Measurements from ENCODE around the gene GPANK1. TPM values are rescaled to one million over a fixed set of nuclear protein-coding genes. Genes with fewer than 3 reads are reported as not detected.
A peak's percentile ranks its signal among the peaks of the same experiment; 100 is the strongest.

GPANK1 gene
- total RNA-seq, 1 donor from 2014 or later = 12.1 TPM

DNA sequence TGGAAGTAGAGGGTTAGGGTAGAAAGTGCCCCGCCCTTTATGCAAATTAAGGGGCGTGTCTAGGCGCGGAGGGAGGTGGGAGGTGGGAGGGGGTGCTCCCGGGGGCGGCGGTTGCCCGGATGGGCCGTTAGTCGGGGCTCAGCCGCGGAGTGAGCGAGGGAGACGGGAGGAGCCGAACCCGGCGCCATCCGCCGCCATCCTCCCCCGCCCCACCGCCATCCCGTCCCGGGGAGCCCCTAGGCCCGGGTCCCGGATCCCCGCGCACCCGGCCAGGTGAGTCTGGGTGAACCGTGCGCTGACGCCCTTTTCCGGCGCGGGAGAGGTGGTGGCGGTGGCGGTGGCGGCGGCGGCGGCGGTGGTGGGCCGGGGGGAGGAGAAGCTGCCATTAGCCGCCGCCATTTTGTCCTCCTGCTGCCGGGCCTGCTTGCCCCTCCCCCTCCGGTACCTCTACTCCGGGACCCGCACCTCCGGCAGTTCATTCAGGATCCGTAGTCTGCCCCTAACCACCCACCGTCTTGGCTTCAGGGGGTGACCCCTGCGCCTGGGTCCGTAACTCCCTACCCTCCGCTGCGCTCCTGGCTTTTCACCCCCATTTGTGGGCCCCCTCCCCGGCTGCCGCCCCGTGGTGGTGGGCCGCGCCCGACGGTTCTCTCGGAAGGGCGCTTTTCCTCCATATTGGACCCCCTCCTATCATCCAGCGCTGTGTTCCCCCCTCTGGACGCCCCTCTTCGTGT is 44.0 kb downstream of the GPANK1 start, which contains the start of gene PRRC2A:
Gene PRRC2A (plus strand): TSS at position 130 of the 734 bp plus-strand sequence. CDS start 2,075 bp downstream, outside the sequence.
- no peak for DNase-seq (ENCODE audit: low read depth in 2 of 2)

GRCh38 chr6:31619805-31620585 is 44.8 kb downstream of the GPANK1 start:
- peak; percentile 99 to 100 for DNase-seq (ENCODE audit: low read depth in 2 of 2)

- DNase-seq (ENCODE audit: low read depth in 2 of 2) = no peak
Measured at GRCh38 chr6:31617010-31617409, 47.8 kb downstream of the GPANK1 start.

DNA sequence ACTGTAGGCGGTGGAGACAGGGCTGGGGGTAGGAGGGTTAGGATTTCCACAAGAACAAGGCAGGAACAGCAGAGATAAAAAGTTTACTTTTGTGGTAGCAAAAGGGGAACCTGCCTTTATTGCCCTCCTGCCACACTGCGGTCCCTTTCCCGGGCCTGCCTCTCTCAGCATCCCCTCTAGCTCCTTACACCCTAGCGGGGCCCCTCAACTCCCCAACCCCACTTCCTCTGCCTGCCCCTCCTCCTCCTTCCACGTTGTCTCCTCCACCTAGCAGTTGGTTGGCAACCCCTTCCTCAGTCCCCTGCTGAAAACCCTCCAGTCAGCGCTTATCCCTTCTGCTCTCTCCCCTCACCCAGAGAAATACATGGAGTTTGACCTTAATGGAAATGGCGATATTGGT is 49.0 kb downstream of the GPANK1 start:
- no peak for DNase-seq (ENCODE audit: low read depth in 2 of 2)

DNA sequence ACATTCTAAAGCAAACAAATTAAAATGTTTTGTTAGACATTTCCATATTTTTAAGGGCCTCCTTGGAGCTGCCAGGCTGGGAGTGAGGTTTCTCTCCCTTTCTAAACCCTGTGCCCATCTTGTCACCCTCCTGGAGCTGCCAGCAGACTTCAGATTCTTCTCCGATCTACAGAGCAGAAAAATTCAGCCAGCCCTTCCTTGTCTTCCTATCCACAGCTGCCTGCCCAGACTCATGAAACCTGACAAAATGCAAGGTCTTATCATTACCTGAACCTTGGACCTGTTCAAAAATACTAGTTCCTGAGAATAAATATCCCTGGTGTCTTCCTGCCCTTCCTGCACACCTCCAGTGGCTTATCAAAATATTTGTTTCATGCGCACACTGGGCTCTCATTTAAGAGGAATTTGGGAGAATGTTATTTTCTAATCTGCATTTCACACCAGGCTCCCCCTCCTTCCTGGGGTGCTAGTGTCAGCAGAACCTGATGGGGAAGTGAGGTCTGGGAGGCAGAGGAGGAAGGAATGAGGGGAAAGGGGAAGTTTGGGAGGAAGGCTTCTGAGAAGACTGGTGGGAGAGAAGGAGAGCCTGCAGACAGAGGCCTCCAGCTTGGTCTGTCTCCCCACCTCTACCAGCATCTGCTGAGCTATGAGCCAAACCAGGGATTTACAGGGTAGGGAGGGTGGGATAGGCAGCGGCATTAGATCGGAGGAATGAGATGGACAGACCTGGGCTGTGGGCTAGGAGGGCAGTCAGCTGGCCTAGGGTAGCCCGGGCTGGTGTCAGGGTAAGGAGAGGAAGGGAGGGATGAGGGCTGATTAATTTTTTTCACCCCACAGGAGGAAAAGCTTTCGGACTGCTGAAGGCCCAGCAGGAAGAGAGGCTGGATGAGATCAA is 49.9 kb downstream of the GPANK1 start, which contains the start of gene AIF1:
Gene AIF1 (plus strand): TSS at position 551 of the 895 bp plus-strand sequence. CDS start 96 bp downstream, at position 647.
- no peak for DNase-seq (ENCODE audit: low read depth in 2 of 2)

DNA sequence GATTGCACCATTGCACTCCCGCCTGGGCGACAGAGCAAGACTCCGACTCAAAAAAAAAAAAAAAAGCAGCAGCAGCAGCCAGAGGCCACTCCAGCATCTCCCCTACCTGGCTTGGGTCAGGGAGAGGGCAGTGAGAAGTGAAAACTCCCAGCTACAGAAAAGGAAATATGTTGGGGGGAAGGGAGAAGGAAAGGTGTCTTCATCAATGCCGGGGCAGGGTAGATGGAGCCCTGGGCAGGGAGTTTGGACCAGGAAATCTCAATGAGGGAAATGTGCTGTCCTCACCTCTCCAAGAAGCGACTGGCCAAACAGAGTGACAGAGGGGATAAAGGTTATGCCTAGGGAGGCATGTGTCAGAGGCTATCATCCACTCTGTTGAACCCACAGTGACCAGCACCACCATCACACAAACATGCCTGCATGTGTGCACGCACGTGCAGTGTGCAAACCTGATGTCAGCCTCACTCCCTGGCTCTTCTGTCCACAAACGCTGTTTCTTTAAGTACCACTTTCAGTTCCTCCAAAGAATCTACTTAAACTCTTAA is 50.6 kb downstream of the GPANK1 start:
- DNase-seq (ENCODE audit: low read depth in 2 of 2) = no peak

Other genes starting within 250 kb of the GPANK1 start
- 5.0 and 9.8 TPM in 2 replicates for gene MICB, start 166.9 kb downstream of the GPANK1 start, total RNA-seq
- not detected in 2 replicates for gene MCCD1, start 136.0 kb downstream of the GPANK1 start, total RNA-seq
- 180 and 306 TPM in 2 replicates for gene DDX39B, start 123.0 kb downstream of the GPANK1 start, total RNA-seq
- 0.20 and 0.22 TPM in 2 replicates for gene ATP6V1G2, start 118.4 kb downstream of the GPANK1 start, total RNA-seq
- 17.9 and 23.0 TPM in 2 replicates for gene NFKBIL1, start 117.4 kb downstream of the GPANK1 start, total RNA-seq
- gene LTA, start 92.7 kb downstream of the GPANK1 start, total RNA-seq = not detected in 2 replicates
- gene TNF, start 89.4 kb downstream of the GPANK1 start, total RNA-seq = not detected in 2 replicates
- gene LTB, start 82.6 kb downstream of the GPANK1 start, total RNA-seq = 6.7 and 9.2 TPM in 2 replicates
- gene LST1, start 78.7 kb downstream of the GPANK1 start, total RNA-seq = not detected in 2 replicates
- not detected in 2 replicates for gene NCR3, start 72.0 kb downstream of the GPANK1 start, total RNA-seq
- not detected in 2 replicates for gene AIF1, start 49.8 kb downstream of the GPANK1 start, total RNA-seq
- 19.4 and 27.2 TPM in 2 replicates for gene PRRC2A, start 44.3 kb downstream of the GPANK1 start, total RNA-seq
- gene BAG6, start 12.3 kb downstream of the GPANK1 start, total RNA-seq = 88.3 and 111 TPM in 2 replicates
- gene APOM, start 9.1 kb downstream of the GPANK1 start, total RNA-seq = 0.22 and 0.40 TPM in 2 replicates
- 15.5 and 24.0 TPM in 2 replicates for gene C6orf47, start 4.2 kb downstream of the GPANK1 start, total RNA-seq
- 64.1 and 67.6 TPM in 2 replicates for gene CSNK2B, start 1.1 kb upstream of the GPANK1 start, total RNA-seq
- gene LY6G5B, start 5.0 kb upstream of the GPANK1 start, total RNA-seq = 0.44 and 1.2 TPM in 2 replicates
- 1.4 and 1.7 TPM in 2 replicates for gene LY6G5C, start 16.1 kb upstream of the GPANK1 start, total RNA-seq
- gene ABHD16A, start 38.3 kb upstream of the GPANK1 start, total RNA-seq = 41.2 and 69.8 TPM in 2 replicates
- not detected in 2 replicates for gene LY6G6F, start 41.9 kb upstream of the GPANK1 start, total RNA-seq
- gene LY6G6D, start 50.4 kb upstream of the GPANK1 start, total RNA-seq = not detected in 2 replicates
- not detected in 2 replicates for gene LY6G6C, start 56.7 kb upstream of the GPANK1 start, total RNA-seq
- not detected in 2 replicates for gene MPIG6B, start 58.4 kb upstream of the GPANK1 start, total RNA-seq
- gene DDAH2, start 64.3 kb upstream of the GPANK1 start, total RNA-seq = 109 and 159 TPM in 2 replicates
- 469 and 552 TPM in 2 replicates for gene CLIC1, start 71.5 kb upstream of the GPANK1 start, total RNA-seq
- 1.4 and 2.6 TPM in 2 replicates for gene MSH5, start 75.0 kb upstream of the GPANK1 start, total RNA-seq
- 1.6 and 2.0 TPM in 2 replicates for gene SAPCD1, start 97.7 kb upstream of the GPANK1 start, total RNA-seq
- under 0.01 and 0.40 TPM in 2 replicates for gene VWA7, start 112.3 kb upstream of the GPANK1 start, total RNA-seq
- gene VARS1, start 130.8 kb upstream of the GPANK1 start, total RNA-seq = 36.3 and 39.0 TPM in 2 replicates
- 29.2 and 29.8 TPM in 2 replicates for gene LSM2, start 142.0 kb upstream of the GPANK1 start, total RNA-seq
- 0.87 and 1.8 TPM in 2 replicates for gene HSPA1L, start 150.3 kb upstream of the GPANK1 start, total RNA-seq
- gene HSPA1A, start 150.5 kb upstream of the GPANK1 start, total RNA-seq = 40.8 and 93.3 TPM in 2 replicates
- 23.8 and 30.2 TPM in 2 replicates for gene HSPA1B, start 162.7 kb upstream of the GPANK1 start, total RNA-seq
- 41.2 and 50.0 TPM in 2 replicates for gene NEU1, start 197.8 kb upstream of the GPANK1 start, total RNA-seq
- gene SLC44A4, start 214.0 kb upstream of the GPANK1 start, total RNA-seq = not detected in 2 replicates
- 25.7 and 28.0 TPM in 2 replicates for gene EHMT2, start 232.7 kb upstream of the GPANK1 start, total RNA-seq
- 2.2 and 3.6 TPM in 2 replicates for gene ZBTB12, start 237.1 kb upstream of the GPANK1 start, total RNA-seq

All from lung microvascular endothelial cell (primary cell).